Measurements from ENCODE around the gene IDH3A. TPM values are rescaled to one million over a fixed set of nuclear protein-coding genes. Genes with fewer than 3 reads are reported as not detected.
A peak's percentile ranks its signal among the peaks of the same experiment; 100 is the strongest.

Gene IDH3A
- total and polyA plus RNA-seq, 12 donors: 110 to 509 (median 450) TPM

DNA sequence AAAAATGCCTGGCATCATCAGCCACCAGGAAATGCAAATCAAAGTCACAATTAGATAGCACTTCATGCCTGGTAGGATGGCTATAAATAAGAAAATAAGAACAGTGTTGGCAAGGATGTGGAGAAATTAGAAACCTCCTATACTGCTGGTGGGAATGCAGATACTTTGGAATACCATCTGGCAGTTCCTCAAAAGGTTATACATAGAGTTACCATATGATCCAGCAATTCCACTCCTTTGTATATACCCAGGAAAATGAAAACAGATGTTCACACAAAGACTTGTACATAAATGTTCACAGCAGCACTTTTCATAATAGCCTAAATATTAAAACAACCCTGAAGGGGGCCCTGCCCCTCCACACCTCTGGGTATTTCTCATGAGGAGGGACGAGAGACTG is 71.6 kb downstream of the IDH3A start:
- ATAC-seq: no peak
- H3K9me3 ChIP-seq: peaks cover 0 to 12% (median 4%) of the 10 kb centered on the region in 11 donors
- WGBS, 2 donors: 65 to 80% methylated on average over 1 of the region's 1 CpG
- no peak for DNase-seq
- H3K27ac ChIP-seq: peak overlapping the region in 9 of 10 donors; percentile 9 to 73 (median 51)
- H3K36me3 ChIP-seq: no peaks in the 10 kb centered on the region
- H3K4me1 ChIP-seq: peaks cover 0 to 33% (median 17%) of the 10 kb centered on the region in 9 donors
- TF ChIP-seq, protein P1, sequence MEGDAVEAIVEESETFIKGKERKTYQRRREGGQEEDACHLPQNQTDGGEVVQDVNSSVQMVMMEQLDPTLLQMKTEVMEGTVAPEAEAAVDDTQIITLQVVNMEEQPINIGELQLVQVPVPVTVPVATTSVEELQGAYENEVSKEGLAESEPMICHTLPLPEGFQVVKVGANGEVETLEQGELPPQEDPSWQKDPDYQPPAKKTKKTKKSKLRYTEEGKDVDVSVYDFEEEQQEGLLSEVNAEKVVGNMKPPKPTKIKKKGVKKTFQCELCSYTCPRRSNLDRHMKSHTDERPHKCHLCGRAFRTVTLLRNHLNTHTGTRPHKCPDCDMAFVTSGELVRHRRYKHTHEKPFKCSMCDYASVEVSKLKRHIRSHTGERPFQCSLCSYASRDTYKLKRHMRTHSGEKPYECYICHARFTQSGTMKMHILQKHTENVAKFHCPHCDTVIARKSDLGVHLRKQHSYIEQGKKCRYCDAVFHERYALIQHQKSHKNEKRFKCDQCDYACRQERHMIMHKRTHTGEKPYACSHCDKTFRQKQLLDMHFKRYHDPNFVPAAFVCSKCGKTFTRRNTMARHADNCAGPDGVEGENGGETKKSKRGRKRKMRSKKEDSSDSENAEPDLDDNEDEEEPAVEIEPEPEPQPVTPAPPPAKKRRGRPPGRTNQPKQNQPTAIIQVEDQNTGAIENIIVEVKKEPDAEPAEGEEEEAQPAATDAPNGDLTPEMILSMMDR (IDR thresholded peaks at IDR 0.05): no peak
- H3K4me3 ChIP-seq: no peak overlapping the region
- no peaks in the 10 kb centered on the region for H3K27me3 ChIP-seq
- intact Hi-C loops (cut with DNase I): no loop called here

Other genes with a start within 250 kb of the IDH3A start
- 10 to 100 TPM in 5 of 10 donors, 1 to 10 TPM in 5; 6.3 to 20.8 (median 10.0) TPM for gene TBC1D2B, start 71.7 kb upstream of the IDH3A start, total RNA-seq
- 1 to 10 TPM; 4.7 to 7.6 TPM for gene TBC1D2B, start 71.7 kb upstream of the IDH3A start, polyA plus RNA-seq
- gene SH2D7, start 56.8 kb upstream of the IDH3A start, total RNA-seq: not detected
- not detected for gene SH2D7, start 56.8 kb upstream of the IDH3A start, polyA plus RNA-seq
- 10 to 100 TPM in 7 of 10 donors, 1 to 10 TPM in 3; 4.0 to 32.3 (median 17.1) TPM for gene CIB2, start 17.9 kb upstream of the IDH3A start, total RNA-seq
- 1 to 10 TPM; 2.6 to 3.9 TPM for gene CIB2, start 17.9 kb upstream of the IDH3A start, polyA plus RNA-seq
- gene ACSBG1, start 85.2 kb downstream of the IDH3A start, total RNA-seq: under 1 TPM in 2 of 10 donors, not detected in 8; 0.22 to 0.30 TPM
- under 1 TPM; 0.59 to 0.65 TPM for gene ACSBG1, start 85.2 kb downstream of the IDH3A start, polyA plus RNA-seq
- gene DNAJA4, start 115.2 kb downstream of the IDH3A start, total RNA-seq: 100 to 1,000 TPM in 8 of 10 donors, 10 to 100 TPM in 2; 78.9 to 210 (median 150) TPM
- 100 to 1,000 TPM in 1 of 2 donors, 10 to 100 TPM in 1; 40.0 to 226 TPM for gene DNAJA4, start 115.2 kb downstream of the IDH3A start, polyA plus RNA-seq
- 10 to 100 TPM; 24.0 to 32.8 (median 26.4) TPM for gene SKIC8, start 150.2 kb downstream of the IDH3A start, total RNA-seq
- gene SKIC8, start 150.2 kb downstream of the IDH3A start, polyA plus RNA-seq: 10 to 100 TPM; 33.8 to 37.0 TPM
- not detected for gene CRABP1, start 191.0 kb downstream of the IDH3A start, total RNA-seq
- not detected for gene CRABP1, start 191.0 kb downstream of the IDH3A start, polyA plus RNA-seq